T-cell (primary cell): Measurements from ENCODE around the gene GART. TPM values are rescaled to one million over a fixed set of nuclear protein-coding genes. Genes with fewer than 3 reads are reported as not detected.

Experiments used
- ATAC-seq, 4 experiments: fragments of 200-7000 bp in 3 of 4; fragments of 150-1000 bp in 1 of 4; cut with Tn5 transposase; replicated peaks in 1 of 4; 1 replicate in 3 of 4; 2 replicates in 1 of 4; pipeline ENCODE4 v1.10.0; 2021; ENCODE audit warnings: moderate library complexity in 3 of 4, mild to moderate bottlenecking in 2 of 4, moderate number of reproducible peaks in 1 of 4
- CTCF ChIA-PET, 2 donors: fragments of 300-600 bp; sonication (Branson Sonifier 250); formaldehyde crosslinking; loops; one replicate each; lab custom pipeline; 2022; ENCODE audit warnings: antibody characterized with exemption in 2 of 2; lab: Charles Lee
- POLR2A ChIA-PET, 2 donors: fragments of 300-600 bp; sonication (Branson Sonifier 250); formaldehyde crosslinking; loops; one replicate each; lab custom pipeline; 2022; ENCODE audit warnings: antibody characterized with exemption in 2 of 2; lab: Charles Lee
- DNase-seq, 35 experiments: peaks; one replicate each; pipeline versions ENCODE4 v3.0.0 to v3.0.0-alpha.2; 2013 to 2023
- H3K27ac ChIP-seq: one replicate; pipeline ENCODE4 v1.5.1; 2013; ENCODE audit warnings: low read length
- H3K27me3 ChIP-seq, 2 experiments: replicated peaks in 1 of 2; 1 replicate in 1 of 2; 2 replicates in 1 of 2; pipeline versions ENCODE4 v1.6.1 to v1.7.0; 2013; ENCODE audit warnings: low read length in 1 of 2, mixed read lengths in 1 of 2; ENCODE audit not compliant: control insufficient read depth in 2 of 2, insufficient read depth in 2 of 2; ENCODE audit errors: extremely low read depth in 1 of 2
- H3K36me3 ChIP-seq, 2 donors: 1 replicate in 1 of 2; 2 replicates in 1 of 2; pipeline versions ENCODE4 v1.6.1 to v1.7.0; 2013; ENCODE audit warnings: low read length in 1 of 2; ENCODE audit not compliant: control insufficient read depth in 2 of 2, insufficient read depth in 1 of 2; ENCODE audit errors: extremely low read depth in 1 of 2
- H3K4me1 ChIP-seq, 2 experiments: 1 replicate in 1 of 2; 2 replicates in 1 of 2; pipeline versions ENCODE4 v1.6.1 to v1.7.0; 2013; ENCODE audit warnings: low read length in 2 of 2, mixed read lengths in 1 of 2; ENCODE audit not compliant: insufficient read depth in 2 of 2, control insufficient read depth in 1 of 2; ENCODE audit errors: extremely low read depth in 1 of 2
- H3K4me3 ChIP-seq, 2 donors: 1 replicate in 1 of 2; 2 replicates in 1 of 2; pipeline versions ENCODE4 v1.5.1 to v1.7.0; 2013; ENCODE audit warnings: mild to moderate bottlenecking in 2 of 2, low read length in 1 of 2, moderate library complexity in 1 of 2; ENCODE audit not compliant: control insufficient read depth in 1 of 2; ENCODE audit errors: extremely low read depth in 1 of 2
- H3K9me3 ChIP-seq: 2 replicates; pipeline ENCODE4 v1.7.0; 2013
- H3K27ac Mint-ChIP-seq, 2 donors: one replicate each; pipeline ENCODE4 v1.8.0; 2020 to 2021; ENCODE audit warnings: mild to moderate bottlenecking in 2 of 2, mixed read lengths in 2 of 2
- H3K27me3 Mint-ChIP-seq, 2 donors: one replicate each; pipeline ENCODE4 v1.8.0; 2021 to 2022; ENCODE audit warnings: mixed read lengths in 2 of 2
- H3K36me3 Mint-ChIP-seq: one replicate; pipeline ENCODE4 v1.8.0; 2021; ENCODE audit warnings: mixed read lengths
- H3K4me1 Mint-ChIP-seq, 3 donors: one replicate each; pipeline ENCODE4 v1.8.0; 2020 to 2022; ENCODE audit warnings: mixed read lengths in 3 of 3, mild to moderate bottlenecking in 1 of 3
- H3K4me3 Mint-ChIP-seq, 3 donors: one replicate each; pipeline ENCODE4 v1.8.0; 2020 to 2022; ENCODE audit warnings: mild to moderate bottlenecking in 3 of 3, mixed read lengths in 3 of 3, moderate library complexity in 3 of 3
- H3K9me3 Mint-ChIP-seq, 3 donors: one replicate each; pipeline ENCODE4 v1.8.0; 2020 to 2022; ENCODE audit warnings: mixed read lengths in 3 of 3
- WGBS: methylation state at CpG from one replicate; pipeline ENCODE4 v1.1.5; 2013; ENCODE audit warnings: missing lambda C conversion rate; ENCODE audit not compliant: insufficient coverage; 5-methylcytosine and 5-hydroxymethylcytosine counted together
- total RNA-seq, 35 experiments: library from RNA in 6 of 35; stranded (reverse) in 6 of 35; fragments of 120-200 nt in 1 of 35; gene quantifications; one replicate each; pipeline versions ENCODE4 v1.2.1 to v1.2.4 and lab custom pipeline; 2013 to 2026

The GART gene
- total RNA-seq, 5 donors from 2014 or later (not counting 1 experiment from before 2014, with no cell fraction given): 37.6 to 97.4 (median 84.6) TPM

- Histone ChIP-seq H3K4me1 (peaks cover 14 to 26% of the 10 kb centered on the region in 2 experiments), H3K27me3 (no peaks in the 10 kb centered on the region), H3K36me3 (peaks cover 0 to 36% of the 10 kb centered on the region in 2 donors), H3K27ac (no peak overlapping the region), H3K4me3 (no peak overlapping the region), H3K9me3 (no peaks in the 10 kb centered on the region)
- Mint-ChIP-seq H3K36me3 (peaks cover 23% of the 10 kb centered on the region), H3K27me3 (no peaks in the 10 kb centered on the region), H3K9me3 (no peaks in the 10 kb centered on the region), H3K4me1 (peaks cover 32 to 37% (median 34%) of the 10 kb centered on the region in 3 donors), H3K4me3 (no peak overlapping the region), H3K27ac (no peak overlapping the region)
- ChIA-PET CTCF (interaction anchor here in 1 of 2 donors (0.6 to 1.0 kb wide), 3 partner anchors 12 to 281 kb away, joined by 3 read pairs; no protein-coding TSS in a partner anchor), POLR2A (no interaction called here)
- no CpG with 5 or more reads among the region's 4 CpGs for WGBS
- ATAC-seq (no peak), DNase-seq (no peak)
Observed at GRCh38 chr21:33539616-33540015, 2.3 kb downstream of the GART start.

DNA sequence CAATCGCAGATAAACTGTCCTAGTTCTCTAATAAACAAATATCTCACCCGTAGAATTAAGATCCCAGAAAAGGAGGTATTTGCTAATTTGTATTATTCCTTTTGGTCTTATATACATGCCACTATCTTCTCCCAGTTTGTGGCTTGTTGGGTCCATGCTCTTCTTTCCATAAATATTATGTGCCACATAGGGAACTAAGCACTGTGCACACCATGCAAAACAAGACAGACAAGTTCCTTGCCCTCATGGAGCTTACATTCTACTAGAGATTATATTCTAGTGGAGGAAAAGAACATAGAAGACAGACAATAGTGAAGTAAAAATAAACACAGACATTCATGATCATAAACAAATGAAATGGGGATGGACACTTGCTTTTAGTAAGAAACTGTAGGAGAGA is 4.7 kb downstream of the GART start:
- ATAC-seq: no peak
- H3K36me3 ChIP-seq: peaks cover 3 to 60% of the 10 kb centered on the region in 2 donors
- H3K4me3 ChIP-seq: no peak overlapping the region
- no peak overlapping the region for H3K4me3 Mint-ChIP-seq
- ChIA-PET CTCF (no interaction called here), POLR2A (interaction anchor here (0.5 to 0.6 kb wide), 2 partner anchors 19 to 76 kb away, joined by 3 to 5 read pairs; no protein-coding TSS in a partner anchor)
- peaks cover 33% of the 10 kb centered on the region for H3K36me3 Mint-ChIP-seq
- no peak overlapping the region for H3K27ac Mint-ChIP-seq
- no peak for DNase-seq
- no peaks in the 10 kb centered on the region for H3K9me3 ChIP-seq
- no peaks in the 10 kb centered on the region for H3K9me3 Mint-ChIP-seq
- WGBS: no CpG with 5 or more reads among the region's 2 CpGs
- H3K27me3 Mint-ChIP-seq: no peaks in the 10 kb centered on the region
- peaks cover 19 to 28% (median 24%) of the 10 kb centered on the region in 3 donors for H3K4me1 Mint-ChIP-seq
- peaks cover 10 to 17% of the 10 kb centered on the region in 2 experiments for H3K4me1 ChIP-seq
- no peaks in the 10 kb centered on the region for H3K27me3 ChIP-seq
- H3K27ac ChIP-seq: no peak overlapping the region

GRCh38 chr21:33531007-33531406 is 10.9 kb downstream of the GART start:
- peaks cover 9 to 89% of the 10 kb centered on the region in 2 donors for H3K36me3 ChIP-seq
- no peak overlapping the region for H3K27ac ChIP-seq
- Mint-ChIP-seq H3K36me3 (peaks cover 50% of the 10 kb centered on the region), H3K9me3 (no peaks in the 10 kb centered on the region), H3K4me1 (no peaks in the 10 kb centered on the region), H3K27ac (no peak overlapping the region), H3K27me3 (no peaks in the 10 kb centered on the region), H3K4me3 (no peak overlapping the region)
- no peak overlapping the region for H3K4me3 ChIP-seq
- H3K4me1 ChIP-seq: no peaks in the 10 kb centered on the region
- ATAC-seq: no peak
- no CpG with 5 or more reads among the region's 3 CpGs for WGBS
- ChIA-PET CTCF (interaction anchor here in 1 of 2 donors (0.7 to 0.9 kb wide), 2 partner anchors 14 to 75 kb away, joined by 3 to 4 read pairs; no protein-coding TSS in a partner anchor), POLR2A (interaction anchor here (0.7 kb wide), 4 partner anchors 14 to 559 kb away, joined by 3 to 6 read pairs (median 4); no protein-coding TSS in a partner anchor)
- no peaks in the 10 kb centered on the region for H3K9me3 ChIP-seq
- no peaks in the 10 kb centered on the region for H3K27me3 ChIP-seq
- no peak for DNase-seq

- peaks cover 2 to 51% of the 10 kb centered on the region in 2 donors for H3K36me3 ChIP-seq
- CTCF ChIA-PET: no interaction called here
Observed at GRCh38 chr21:33522953-33523349, 19.0 kb downstream of the GART start.

DNA sequence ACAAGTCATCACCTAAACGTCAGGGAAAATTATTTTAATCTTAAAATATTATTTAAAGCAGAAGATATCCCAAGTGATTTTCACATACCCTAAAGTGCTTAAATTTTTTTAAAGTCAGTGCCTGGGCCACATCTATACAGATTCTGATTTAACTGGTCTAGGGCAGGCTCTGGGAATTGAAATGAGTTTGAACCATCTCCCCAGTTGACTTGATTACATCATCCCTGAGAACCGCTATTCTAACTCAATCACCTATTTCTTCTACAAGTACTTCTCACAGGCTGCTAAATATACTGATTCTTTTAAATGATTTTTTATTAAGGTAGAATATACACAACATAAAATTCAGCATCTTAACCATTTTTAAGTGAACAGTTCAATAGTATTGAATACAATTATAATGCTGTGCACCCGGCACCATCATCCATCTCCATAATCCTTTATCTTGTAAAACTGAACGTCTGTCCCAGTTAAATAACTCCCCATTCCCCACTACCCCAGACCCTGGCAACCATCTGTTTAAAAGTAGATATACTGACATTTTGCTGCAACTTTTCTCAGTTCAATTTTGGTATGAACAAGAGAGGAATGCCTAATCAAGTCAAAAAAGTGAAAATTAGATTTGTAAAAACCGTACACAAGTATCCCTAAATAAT is 19.5 kb downstream of the GART start:
- Mint-ChIP-seq H3K36me3 (peaks cover 36% of the 10 kb centered on the region), H3K27ac (no peak overlapping the region), H3K4me1 (no peaks in the 10 kb centered on the region), H3K9me3 (no peaks in the 10 kb centered on the region), H3K27me3 (no peaks in the 10 kb centered on the region), H3K4me3 (no peak overlapping the region)
- H3K27ac ChIP-seq: no peak overlapping the region
- no peak for ATAC-seq
- H3K36me3 ChIP-seq: peaks cover 2 to 51% of the 10 kb centered on the region in 2 donors
- WGBS: no CpG with 5 or more reads among the region's 5 CpGs
- no peaks in the 10 kb centered on the region for H3K27me3 ChIP-seq
- DNase-seq: no peak
- no peak overlapping the region for H3K4me3 ChIP-seq
- ChIA-PET CTCF (no interaction called here), POLR2A (no interaction called here)
- no peaks in the 10 kb centered on the region for H3K9me3 ChIP-seq
- H3K4me1 ChIP-seq: no peaks in the 10 kb centered on the region

More at GRCh38 chr21:33522953-33523349, 19.0 kb downstream of the GART start:
- Histone ChIP-seq H3K4me3 (no peak overlapping the region), H3K27me3 (no peaks in the 10 kb centered on the region), H3K4me1 (no peaks in the 10 kb centered on the region), H3K27ac (no peak overlapping the region), H3K9me3 (no peaks in the 10 kb centered on the region)
- Mint-ChIP-seq H3K4me3 (no peak overlapping the region), H3K27me3 (no peaks in the 10 kb centered on the region), H3K4me1 (no peaks in the 10 kb centered on the region), H3K9me3 (no peaks in the 10 kb centered on the region), H3K27ac (no peak overlapping the region), H3K36me3 (peaks cover 33% of the 10 kb centered on the region)
- no peak for DNase-seq
- 67% methylated on average over 1 of the region's 1 CpG for WGBS
- no peak for ATAC-seq
- POLR2A ChIA-PET: interaction anchor here in 1 of 2 donors (0.5 kb wide), 1 partner anchor 43 kb away, joined by 4 read pairs; the partner anchor contains the start of gene TMEM50B

- Mint-ChIP-seq H3K9me3 (no peaks in the 10 kb centered on the region), H3K36me3 (peaks cover 50% of the 10 kb centered on the region), H3K27me3 (no peaks in the 10 kb centered on the region), H3K4me3 (no peak overlapping the region), H3K27ac (no peak overlapping the region), H3K4me1 (no peaks in the 10 kb centered on the region)
- Histone ChIP-seq H3K9me3 (no peaks in the 10 kb centered on the region), H3K4me3 (no peak overlapping the region), H3K27ac (no peak overlapping the region), H3K4me1 (no peaks in the 10 kb centered on the region), H3K36me3 (peaks cover 0 to 56% of the 10 kb centered on the region in 2 donors), H3K27me3 (no peaks in the 10 kb centered on the region)
- POLR2A ChIA-PET: interaction anchor here in 1 of 2 donors (0.7 to 1.2 kb wide), 2 partner anchors 8 to 19 kb away, joined by 4 to 5 read pairs; no protein-coding TSS in a partner anchor
- CTCF ChIA-PET: interaction anchor here in 1 of 2 donors (0.7 kb wide), 1 partner anchor 822 kb away, joined by 3 read pairs; no protein-coding TSS in a partner anchor
- 83% methylated on average over 2 of the region's 4 CpGs for WGBS
- DNase-seq (no peak), ATAC-seq (no peak)
Observed at GRCh38 chr21:33518899-33519298, 23.0 kb downstream of the GART start.
